IMR-90 (cell line): Measurements from ENCODE around the gene ZNF521. TPM values are rescaled to one million over a fixed set of nuclear protein-coding genes. Genes with fewer than 3 reads are reported as not detected.

Experiments
- ATAC-seq: fragments of 200-7000 bp; cut with Tn5 transposase; 2 replicates; pipeline ENCODE4 v1.9.1; 2020; ENCODE audit warnings: low read depth, mild to moderate bottlenecking, moderate library complexity
- BruUV-seq: library from RNA; stranded (reverse); fragments of 400-500 nt; replicated peaks from 2 replicates; lab custom pipeline; 2021; lab: Mats Ljungman, UMichigan
- CTCF ChIA-PET: fragments of 300-600 bp; formaldehyde crosslinking; extraction: SDS; loops from one replicate; lab custom pipeline; 2021; ENCODE audit warnings: antibody characterized with exemption; lab: Yijun Ruan, JAX
- POLR2A ChIA-PET: fragments of 300-600 bp; sonication (Branson Sonifier 250); formaldehyde crosslinking; loops from one replicate; lab custom pipeline; 2022; ENCODE audit warnings: antibody characterized with exemption; ENCODE audit not compliant: unreplicated experiment; lab: Charles Lee
- DNase-seq: peaks from one replicate; pipeline ENCODE4 v3.0.0; 2013
- H2AFZ ChIP-seq: replicated peaks from 2 replicates; pipeline ENCODE3; 2013; ENCODE audit warnings: low read length, mild to moderate bottlenecking; ENCODE audit not compliant: poor library complexity
- H2AK5ac ChIP-seq: 2 replicates; pipeline ENCODE4 v1.6.1; 2013; ENCODE audit warnings: low read depth, low read length, inconsistent platforms
- H2AK9ac ChIP-seq: replicated peaks from 2 replicates; pipeline ENCODE3; 2013; ENCODE audit warnings: mild to moderate bottlenecking, low read depth, low read length, moderate library complexity; ENCODE audit not compliant: poor library complexity
- H2BK120ac ChIP-seq: 2 replicates; pipeline ENCODE4 v1.6.1; 2013; ENCODE audit warnings: low read depth, low read length, inconsistent platforms
- H2BK15ac ChIP-seq: 3 replicates; pipeline ENCODE4 v1.6.1; 2013; ENCODE audit warnings: low read depth, low read length, inconsistent platforms
- H2BK20ac ChIP-seq: 2 replicates; pipeline ENCODE4 v1.6.1; 2013; ENCODE audit warnings: low read depth, mild to moderate bottlenecking, inconsistent platforms, low read length, moderate library complexity
- H2BK5ac ChIP-seq: 2 replicates; pipeline ENCODE4 v1.6.1; 2013; ENCODE audit warnings: mild to moderate bottlenecking, low read depth, low read length, inconsistent platforms; ENCODE audit not compliant: poor library complexity, severe bottlenecking
- H3K14ac ChIP-seq: replicated peaks from 2 replicates; pipeline ENCODE4 v1.6.1; 2013; ENCODE audit warnings: low read depth, low read length, inconsistent platforms
- H3K18ac ChIP-seq: 2 replicates; pipeline ENCODE4 v1.6.1; 2013; ENCODE audit warnings: low read depth, low read length, control low read depth
- H3K23ac ChIP-seq: 2 replicates; pipeline ENCODE4 v1.6.1; 2013; ENCODE audit warnings: low read depth, low read length, inconsistent platforms
- H3K27ac ChIP-seq: 2 replicates; pipeline ENCODE4 v1.5.1; 2013; ENCODE audit warnings: mild to moderate bottlenecking, control low read depth, low read length; ENCODE audit not compliant: insufficient read depth
- H3K27me3 ChIP-seq: 2 replicates; pipeline ENCODE4 v1.6.1; 2013; ENCODE audit warnings: low read length; ENCODE audit not compliant: control insufficient read depth, insufficient read depth
- H3K36me3 ChIP-seq: 2 replicates; pipeline ENCODE4 v1.6.1; 2013; ENCODE audit warnings: low read length, mixed read lengths; ENCODE audit not compliant: control insufficient read depth, insufficient read depth
- H3K4ac ChIP-seq: 2 replicates; pipeline ENCODE4 v1.6.1; 2013; ENCODE audit warnings: low read depth, low read length, inconsistent platforms
- H3K4me1 ChIP-seq: 2 replicates; pipeline ENCODE4 v1.6.1; 2013; ENCODE audit warnings: low read length, mixed read lengths; ENCODE audit not compliant: control insufficient read depth, insufficient read depth
- H3K4me2 ChIP-seq: 2 replicates; pipeline ENCODE4 v1.6.1; 2013; ENCODE audit warnings: low read depth, mild to moderate bottlenecking, control low read depth, low read length, moderate library complexity
- H3K4me3 ChIP-seq: 2 replicates; pipeline ENCODE4 v1.5.1; 2013; ENCODE audit warnings: low read depth, mild to moderate bottlenecking, control low read depth, low read length, moderate library complexity; ENCODE audit not compliant: insufficient read depth
- H3K56ac ChIP-seq: 2 replicates; pipeline ENCODE4 v1.6.1; 2013; ENCODE audit warnings: low read length, inconsistent platforms; ENCODE audit not compliant: insufficient read depth; ENCODE audit errors: extremely low read depth
- H3K79me1 ChIP-seq, 2 experiments: 2 replicates each; pipeline ENCODE4 v1.6.1; 2013; ENCODE audit warnings: low read length in 2 of 2, inconsistent platforms in 1 of 2, low read depth in 1 of 2
- H3K9ac ChIP-seq: 2 replicates; pipeline ENCODE4 v1.6.1; 2013; ENCODE audit warnings: low read depth, low read length, control low read depth
- H3K9me1 ChIP-seq: 2 replicates; pipeline ENCODE4 v1.6.1; 2013; ENCODE audit warnings: low read length, inconsistent platforms; ENCODE audit not compliant: insufficient read depth
- H3K9me3 ChIP-seq: 2 replicates; pipeline ENCODE4 v1.6.1; 2013; ENCODE audit warnings: low read length; ENCODE audit not compliant: control insufficient read depth, insufficient read depth
- H4K20me1 ChIP-seq: 2 replicates; pipeline ENCODE4 v1.6.1; 2013; ENCODE audit warnings: low read length, inconsistent platforms; ENCODE audit not compliant: insufficient read depth
- H4K5ac ChIP-seq: 2 replicates; pipeline ENCODE4 v1.6.1; 2013; ENCODE audit warnings: mild to moderate bottlenecking, low read depth, low read length, control low read depth
- H4K8ac ChIP-seq, 2 experiments: 2 replicates each; pipeline ENCODE4 v1.6.1; 2013; ENCODE audit warnings: low read depth in 2 of 2, low read length in 2 of 2, control low read depth in 1 of 2, inconsistent platforms in 1 of 2
- H4K91ac ChIP-seq: 2 replicates; pipeline ENCODE4 v1.6.1; 2013; ENCODE audit warnings: low read depth, low read length, inconsistent platforms; ENCODE audit not compliant: insufficient read depth
- CEBPB ChIP-seq: IDR thresholded peaks from 2 replicates; pipeline ENCODE4 v1.6.1; 2012; ENCODE audit warnings: low read depth, low read length, improper control_type of control experiment
- CHD1 ChIP-seq: IDR thresholded peaks from 2 replicates; pipeline ENCODE4 v1.6.1; 2012; ENCODE audit warnings: low read depth, low read length, improper control_type of control experiment
- FOS ChIP-seq: fragments of 150-350 bp; IDR thresholded peaks from 2 replicates; pipeline ENCODE4 v1.6.1; 2016; ENCODE audit warnings: low read depth, low read length
- MAZ ChIP-seq: IDR thresholded peaks from 2 replicates; pipeline ENCODE4 v1.6.1; 2012; ENCODE audit warnings: low read depth, mild to moderate bottlenecking, low read length, improper control_type of control experiment, moderate library complexity, borderline replicate concordance
- MXI1 ChIP-seq: IDR thresholded peaks from 2 replicates; pipeline ENCODE4 v1.6.1; 2012; ENCODE audit warnings: low read depth, mild to moderate bottlenecking, low read length, moderate library complexity, borderline replicate concordance
- RFX5 ChIP-seq: IDR thresholded peaks from 2 replicates; pipeline ENCODE4 v1.8.0; 2012; ENCODE audit warnings: low read depth, mild to moderate bottlenecking, low read length, moderate library complexity
- SMC3 ChIP-seq: fragments of 150-350 bp; IDR thresholded peaks from 2 replicates; pipeline ENCODE4 v1.6.1; 2016; ENCODE audit warnings: low read depth, mild to moderate bottlenecking, antibody characterized with exemption, low read length, moderate library complexity
- WGBS, 2 experiments: methylation state at CpG; one replicate each; pipeline versions ENCODE4 v1.1.5 to v1.1.7; 2013; ENCODE audit warnings: missing lambda C conversion rate in 2 of 2; ENCODE audit not compliant: insufficient read length in 1 of 2; ENCODE audit errors: extremely low coverage in 2 of 2; 5-methylcytosine and 5-hydroxymethylcytosine counted together
- dilution Hi-C: fragments of 300-500 bp; cut with HindIII; formaldehyde crosslinking; loops from one replicate; pipeline ENCODE4 v1.14.3; 2018; ENCODE audit warnings: low sequenced_read_pairs; ENCODE audit not compliant: unreplicated experiment
- in situ Hi-C: fragments of 300-500 bp; cut with MboI; formaldehyde crosslinking; loops from 3 replicates; pipeline ENCODE4 v1.14.3; 2019; ENCODE audit warnings: low sequenced_read_pairs, inconsistent platforms, mixed read lengths
- intact Hi-C: fragments of 100-400 bp; cut with micrococcal nuclease; formaldehyde crosslinking; loops from 2 replicates; pipeline ENCODE4 v1.10.0; 2022
- polyA plus RNA-seq, 3 experiments: library from polyadenylated mRNA; depleted of rRNA; stranded (reverse); fragments of >200 nt; gene quantifications; 2 replicates each; pipeline ENCODE4 v1.2.3, GENCODE V29; 2012; ENCODE audit warnings: low replicate concordance in 1 of 3
- total RNA-seq: library from RNA; depleted of rRNA; stranded (reverse); fragments of >200 nt; gene quantifications from 2 replicates; pipeline ENCODE4 v1.2.3, GENCODE V29; 2012
- TF ChIP-seq, protein P1 (sequence below): conservative IDR thresholded peaks from 2 replicates; pipeline ENCODE4 v1.5.1; 2012; ENCODE audit warnings: mild to moderate bottlenecking, low read depth, low read length, improper control_type of control experiment
- TF ChIP-seq, protein P2 (sequence below): fragments of 150-350 bp; IDR thresholded peaks from 2 replicates; pipeline ENCODE4 v1.6.1; 2016; ENCODE audit warnings: low read depth, mild to moderate bottlenecking, low read length, moderate library complexity, borderline replicate concordance

ZNF521 gene
- total and polyA plus RNA-seq, 2 of the 4 experiments (the other 2 are of a cell fraction), result 21.5 to 59.3 TPM

DNA sequence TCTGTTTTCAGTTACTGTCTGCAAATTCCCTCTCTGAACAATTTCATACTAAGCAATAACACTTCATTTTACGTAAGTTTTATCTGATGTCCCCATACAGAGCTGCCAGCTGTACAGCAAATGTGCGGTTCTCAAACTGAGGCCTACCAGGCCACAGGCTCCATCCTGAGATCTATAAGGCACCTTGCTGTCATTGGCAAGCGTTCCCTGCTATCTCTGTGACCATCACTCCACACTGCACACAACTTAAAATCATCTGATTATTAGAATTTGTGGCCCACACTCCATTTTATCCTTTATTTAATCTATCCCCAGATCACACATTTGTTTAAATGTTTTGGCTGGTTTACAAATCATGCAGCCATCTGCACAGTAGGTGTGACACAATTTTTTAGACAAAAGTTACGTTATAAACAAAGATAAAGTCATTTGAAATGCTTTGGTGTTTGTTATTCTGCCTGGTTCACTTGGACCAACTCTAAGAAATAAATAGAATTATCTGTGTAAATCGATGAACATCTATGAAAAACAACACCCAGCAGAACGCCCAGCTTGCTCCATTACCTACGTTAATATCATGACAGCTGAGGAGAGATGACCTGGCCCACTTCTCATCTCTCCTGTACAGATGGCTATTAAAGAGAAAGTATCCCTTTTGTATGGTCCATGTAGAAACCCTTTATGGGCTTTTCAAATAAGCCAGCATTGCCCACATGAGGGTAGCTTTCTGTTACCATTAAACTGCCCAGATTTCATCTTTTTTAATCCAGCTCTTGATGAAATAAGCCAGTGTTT is 162.4 kb downstream of the ZNF521 start:
- Histone ChIP-seq H2BK20ac (no peak overlapping the region), H3K36me3 (peaks cover 4% of the 10 kb centered on the region), H3K4me2 (no peak overlapping the region), H2BK120ac (no peak overlapping the region), H3K23ac (no peak overlapping the region), H3K9me3 (no peaks in the 10 kb centered on the region), H3K27me3 (no peaks in the 10 kb centered on the region), H3K79me1 (peaks cover 3% of the 10 kb centered on the region in 2 experiments; a peak in 3 of 4 replicates), H3K4me1 (no peaks in the 10 kb centered on the region), H4K91ac (no peak overlapping the region), H3K18ac (no peak overlapping the region), H3K9me1 (no peaks in the 10 kb centered on the region), H2AK5ac (no peak overlapping the region), H4K20me1 (no peaks in the 10 kb centered on the region; the same call in 1 of the 2 replicates), H3K27ac (no peak overlapping the region), H2AFZ (no peak overlapping the region), H2BK15ac (no peak overlapping the region), H3K9ac (no peak overlapping the region), H3K14ac (no peak overlapping the region), H3K4ac (no peak overlapping the region), H2BK5ac (no peak overlapping the region), H4K8ac (no peak overlapping the region), H2AK9ac (no peak overlapping the region), H3K4me3 (no peak overlapping the region), H4K5ac (no peak overlapping the region), H3K56ac (no peak overlapping the region)
- DNase-seq, result no peak
- ChIA-PET CTCF (no interaction called here), POLR2A (no interaction called here)
- TF ChIP-seq CEBPB (no peak), RFX5 (no peak), CHD1 (no peak), MXI1 (no peak), FOS (no peak), MAZ (no peak), SMC3 (no peak)
- TF ChIP-seq, protein P1, sequence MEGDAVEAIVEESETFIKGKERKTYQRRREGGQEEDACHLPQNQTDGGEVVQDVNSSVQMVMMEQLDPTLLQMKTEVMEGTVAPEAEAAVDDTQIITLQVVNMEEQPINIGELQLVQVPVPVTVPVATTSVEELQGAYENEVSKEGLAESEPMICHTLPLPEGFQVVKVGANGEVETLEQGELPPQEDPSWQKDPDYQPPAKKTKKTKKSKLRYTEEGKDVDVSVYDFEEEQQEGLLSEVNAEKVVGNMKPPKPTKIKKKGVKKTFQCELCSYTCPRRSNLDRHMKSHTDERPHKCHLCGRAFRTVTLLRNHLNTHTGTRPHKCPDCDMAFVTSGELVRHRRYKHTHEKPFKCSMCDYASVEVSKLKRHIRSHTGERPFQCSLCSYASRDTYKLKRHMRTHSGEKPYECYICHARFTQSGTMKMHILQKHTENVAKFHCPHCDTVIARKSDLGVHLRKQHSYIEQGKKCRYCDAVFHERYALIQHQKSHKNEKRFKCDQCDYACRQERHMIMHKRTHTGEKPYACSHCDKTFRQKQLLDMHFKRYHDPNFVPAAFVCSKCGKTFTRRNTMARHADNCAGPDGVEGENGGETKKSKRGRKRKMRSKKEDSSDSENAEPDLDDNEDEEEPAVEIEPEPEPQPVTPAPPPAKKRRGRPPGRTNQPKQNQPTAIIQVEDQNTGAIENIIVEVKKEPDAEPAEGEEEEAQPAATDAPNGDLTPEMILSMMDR, result no peak
- TF ChIP-seq, protein P2, sequence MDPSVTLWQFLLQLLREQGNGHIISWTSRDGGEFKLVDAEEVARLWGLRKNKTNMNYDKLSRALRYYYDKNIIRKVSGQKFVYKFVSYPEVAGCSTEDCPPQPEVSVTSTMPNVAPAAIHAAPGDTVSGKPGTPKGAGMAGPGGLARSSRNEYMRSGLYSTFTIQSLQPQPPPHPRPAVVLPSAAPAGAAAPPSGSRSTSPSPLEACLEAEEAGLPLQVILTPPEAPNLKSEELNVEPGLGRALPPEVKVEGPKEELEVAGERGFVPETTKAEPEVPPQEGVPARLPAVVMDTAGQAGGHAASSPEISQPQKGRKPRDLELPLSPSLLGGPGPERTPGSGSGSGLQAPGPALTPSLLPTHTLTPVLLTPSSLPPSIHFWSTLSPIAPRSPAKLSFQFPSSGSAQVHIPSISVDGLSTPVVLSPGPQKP, result no peak
- 100% methylated on average over 2 of the region's 7 CpGs; no CpG with 5 or more reads in 1 of the 2 experiments for WGBS, 2 experiments
- intact Hi-C loops, result no loop called here
- no peak for ATAC-seq
- no TSS peak for BruUV-seq
- dilution Hi-C loops, result no loop called here
- in situ Hi-C loops, result no loop called here
